GM18498 (cell line): Measurements from ENCODE around the gene KBTBD12.
"Not testable (repeated sequence)": the region's sequence is repeated elsewhere in the genome, so short reads cannot be mapped to it uniquely, and the experiment has no call there.

Experiments used
- ATAC-seq: cut with Tn5 transposase; IDR thresholded peaks from one replicate; pipeline ENCODE4 v1.9.1; 2021; ENCODE audit warnings: mild to moderate bottlenecking, moderate library complexity; ENCODE audit not compliant: unreplicated experiment

KBTBD12 gene

DNA sequence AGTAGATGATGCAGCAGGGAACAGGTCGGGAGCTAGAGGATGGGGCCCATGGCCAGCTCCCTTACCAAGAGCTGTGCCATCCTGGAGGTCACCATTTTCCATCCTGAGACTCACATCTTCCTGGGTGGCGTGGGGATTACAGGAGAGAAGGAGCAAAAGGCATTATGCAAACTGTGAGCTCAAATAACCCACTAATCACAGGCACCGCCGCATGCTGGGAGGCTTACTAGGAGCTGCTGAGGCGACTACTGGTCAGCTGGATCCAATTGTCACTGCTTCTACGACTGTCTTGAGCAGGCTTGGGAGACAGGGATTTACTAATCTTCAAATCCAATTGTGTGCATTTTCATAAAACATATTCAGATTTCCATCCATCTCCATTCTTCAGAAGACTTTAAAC lies 12.5 kb upstream of the KBTBD12 start:
- no peak for ATAC-seq

DNA sequence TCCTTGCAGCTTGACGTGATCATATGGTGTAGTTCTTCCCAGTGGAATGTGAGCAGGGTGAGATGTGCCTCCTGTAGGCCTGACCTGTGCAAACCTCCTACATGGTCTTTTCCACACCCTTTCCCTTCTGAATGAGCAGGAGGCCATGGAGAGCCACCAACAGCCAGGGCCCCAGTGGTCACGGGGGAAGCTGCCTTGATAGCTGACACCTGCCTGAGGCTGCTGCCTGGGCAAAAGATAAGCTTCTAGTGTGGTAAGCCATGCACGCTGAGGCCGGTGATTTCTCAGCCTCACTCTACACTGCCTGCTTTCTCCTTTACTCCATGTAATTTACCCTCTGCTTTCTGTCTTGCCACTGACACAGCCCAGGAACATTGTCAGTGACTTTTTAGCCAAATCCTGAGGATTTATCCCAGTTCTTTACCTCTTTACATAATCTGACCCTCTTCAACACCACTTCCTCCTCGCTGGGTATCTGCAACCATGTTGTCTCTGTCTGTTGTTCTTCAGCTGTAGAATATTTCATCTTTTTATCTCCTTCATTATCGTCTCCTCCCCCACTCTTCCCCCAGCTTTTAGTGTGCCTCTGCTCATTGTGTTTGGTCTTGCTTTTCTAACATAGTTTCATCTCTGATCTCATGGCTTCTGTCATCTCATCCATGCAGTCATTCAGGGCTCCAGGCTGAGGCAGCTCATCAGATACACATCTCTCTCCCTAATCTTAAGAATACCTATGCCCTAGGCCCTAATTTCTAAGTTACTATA lies 11.2 kb upstream of the KBTBD12 start:
- ATAC-seq = no peak

DNA sequence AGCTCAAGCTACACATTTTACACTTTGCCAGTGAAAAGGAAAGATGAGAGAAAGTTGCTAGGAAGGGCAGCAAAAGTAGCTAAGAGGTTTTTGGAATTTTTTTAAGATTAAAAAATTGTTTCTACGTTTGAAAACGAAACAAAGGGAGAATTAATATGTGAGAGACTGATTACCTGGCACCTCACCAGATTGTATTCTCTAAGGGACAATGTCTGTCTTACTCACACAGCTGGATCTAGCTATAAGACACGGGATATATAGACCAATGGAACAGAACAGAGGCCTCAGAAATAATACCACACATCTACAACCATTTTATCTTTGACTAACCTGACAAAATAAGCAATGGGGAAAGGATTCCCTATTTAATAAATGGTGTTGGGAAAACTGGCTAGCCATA lies 9.5 kb upstream of the KBTBD12 start:
- ATAC-seq = no peak

DNA sequence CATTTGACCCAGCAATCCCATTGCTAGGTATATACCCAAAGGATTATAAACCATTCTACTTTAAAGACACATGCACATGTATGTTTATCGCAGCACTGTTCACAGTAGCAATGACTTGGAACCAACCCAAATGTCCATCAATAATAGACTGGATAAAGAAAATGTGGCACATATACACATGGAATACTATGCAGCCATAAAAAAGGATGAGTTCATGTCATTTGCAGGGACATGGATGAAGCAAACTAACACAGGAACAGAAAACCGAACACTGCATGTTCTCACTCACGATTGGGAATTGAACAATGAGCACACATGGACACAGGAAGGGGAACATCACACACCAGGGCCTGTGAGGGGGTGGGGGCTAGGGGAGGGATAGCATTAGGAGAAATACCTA lies 8.4 kb upstream of the KBTBD12 start:
- ATAC-seq = not testable (repeated sequence)

DNA sequence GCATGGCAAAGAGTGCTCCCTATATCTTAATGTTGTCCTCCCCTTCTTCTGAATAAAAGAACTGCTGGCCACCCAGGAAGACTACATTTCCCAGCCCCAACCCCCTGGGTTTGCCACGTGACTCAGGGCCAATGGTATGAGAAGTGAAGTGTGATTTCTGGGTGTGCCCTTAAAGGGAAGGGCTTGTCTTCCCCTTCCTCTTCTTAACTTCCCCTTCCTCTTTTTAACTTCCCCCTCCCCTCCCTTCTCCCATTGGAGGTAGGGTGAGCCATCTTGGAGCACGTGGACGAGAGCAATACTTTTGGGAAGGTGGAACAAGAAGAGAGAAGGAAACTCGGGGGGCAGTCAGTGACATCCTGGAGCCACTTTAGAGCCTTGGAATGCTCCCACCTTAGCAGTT lies 6.8 kb upstream of the KBTBD12 start:
- ATAC-seq = no peak

DNA sequence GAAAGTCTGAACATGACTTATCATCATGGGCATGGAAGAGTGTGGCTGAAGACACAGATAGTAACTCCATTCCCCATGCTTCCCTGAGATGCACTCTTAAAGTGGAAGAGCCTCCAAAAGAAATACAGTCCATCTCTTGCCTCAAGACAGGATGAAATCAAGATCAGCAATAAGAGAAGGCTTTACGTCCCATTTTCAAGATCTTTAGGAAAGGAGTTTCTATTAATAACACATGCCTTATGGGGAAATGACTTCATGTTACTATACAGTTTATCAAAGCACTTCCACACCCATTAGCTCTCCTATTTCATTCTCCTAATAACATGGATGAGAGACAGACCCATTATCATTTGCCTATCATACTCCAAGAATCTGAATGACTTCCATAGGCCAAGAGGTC lies 6.1 kb upstream of the KBTBD12 start:
- no peak for ATAC-seq

DNA sequence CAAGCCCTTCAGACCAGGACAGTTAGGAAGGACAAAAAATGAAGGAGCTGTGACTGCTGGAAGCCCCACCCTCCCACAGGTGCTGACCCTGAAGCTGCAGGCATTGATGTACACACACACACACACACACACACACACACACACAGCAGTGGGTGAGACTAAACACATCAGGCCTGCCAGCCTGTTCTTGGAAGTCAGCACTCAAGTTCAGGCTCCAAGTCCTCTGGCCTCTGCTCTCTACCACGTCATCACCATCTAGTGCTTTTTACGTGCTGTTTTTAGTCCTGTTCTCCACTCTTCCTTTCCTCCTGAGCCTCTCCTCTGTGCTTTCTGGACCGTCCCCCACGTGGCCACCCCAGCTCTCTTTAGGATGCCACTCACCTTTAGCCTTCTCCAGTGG lies 5.4 kb upstream of the KBTBD12 start:
- no peak for ATAC-seq

DNA sequence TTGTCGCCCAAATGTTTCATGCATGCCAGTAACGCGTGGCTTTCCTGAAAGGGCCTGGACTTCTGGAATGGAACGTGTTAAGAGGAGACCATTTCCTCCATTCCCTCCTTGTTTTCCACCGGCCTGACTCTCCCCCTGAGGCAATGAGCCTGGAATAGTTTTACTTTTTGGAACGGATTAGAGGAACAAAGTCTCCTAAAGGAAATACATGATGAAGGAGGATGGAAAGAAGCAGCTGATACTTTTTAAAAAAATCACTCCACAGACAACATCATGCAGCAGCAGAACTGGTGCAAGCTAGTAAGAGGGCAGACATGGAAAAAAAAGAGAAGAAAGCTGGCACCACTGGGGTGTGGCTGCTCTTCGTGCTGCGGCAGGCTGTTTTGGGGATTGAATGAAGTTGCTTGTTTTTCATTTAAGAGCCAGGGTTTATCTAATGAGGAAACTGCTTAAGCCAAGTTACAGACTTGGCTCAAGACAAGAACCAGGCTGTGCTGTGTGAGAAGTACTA lies 3.6 kb upstream of the KBTBD12 start:
- no peak for ATAC-seq

DNA sequence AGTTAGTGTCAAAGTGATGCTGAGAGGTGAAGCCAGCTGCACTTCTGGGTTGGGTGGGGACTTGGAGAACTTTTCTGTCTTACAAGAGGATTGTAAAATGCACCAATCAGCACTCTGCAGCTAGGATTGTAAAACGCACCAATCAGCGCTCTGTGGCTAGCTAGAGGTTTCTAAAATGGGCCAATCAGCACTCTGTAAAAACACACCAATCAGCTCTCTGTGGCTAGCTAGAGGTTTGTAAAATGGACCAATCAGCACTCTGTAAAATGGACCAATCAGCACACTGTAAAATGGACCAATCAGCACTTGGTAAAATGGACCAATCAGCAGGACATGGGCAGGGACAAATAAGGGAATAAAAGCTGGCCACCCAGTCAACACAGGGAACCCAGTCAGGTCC lies 1.2 kb upstream of the KBTBD12 start:
- ATAC-seq = not testable (repeated sequence)

DNA sequence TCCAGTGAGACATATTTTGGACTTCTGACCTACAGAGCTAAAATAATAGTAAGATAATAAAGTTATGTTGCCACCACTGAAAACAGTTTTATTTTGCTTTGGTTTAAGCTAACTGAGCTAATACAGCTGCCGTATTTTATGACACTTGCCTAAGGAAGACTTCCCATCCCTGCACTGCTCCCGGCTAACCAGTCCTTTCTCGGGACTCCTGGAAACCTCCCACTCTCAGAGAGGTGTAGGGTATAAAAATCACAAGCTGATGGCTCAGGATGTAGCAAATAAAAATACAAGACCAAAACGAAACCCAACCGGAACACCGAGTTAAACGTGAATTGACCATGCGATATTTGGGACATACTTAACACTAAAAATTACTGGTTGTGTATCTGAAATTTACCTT lies 448 bp upstream of the KBTBD12 start:
- no peak for ATAC-seq

DNA sequence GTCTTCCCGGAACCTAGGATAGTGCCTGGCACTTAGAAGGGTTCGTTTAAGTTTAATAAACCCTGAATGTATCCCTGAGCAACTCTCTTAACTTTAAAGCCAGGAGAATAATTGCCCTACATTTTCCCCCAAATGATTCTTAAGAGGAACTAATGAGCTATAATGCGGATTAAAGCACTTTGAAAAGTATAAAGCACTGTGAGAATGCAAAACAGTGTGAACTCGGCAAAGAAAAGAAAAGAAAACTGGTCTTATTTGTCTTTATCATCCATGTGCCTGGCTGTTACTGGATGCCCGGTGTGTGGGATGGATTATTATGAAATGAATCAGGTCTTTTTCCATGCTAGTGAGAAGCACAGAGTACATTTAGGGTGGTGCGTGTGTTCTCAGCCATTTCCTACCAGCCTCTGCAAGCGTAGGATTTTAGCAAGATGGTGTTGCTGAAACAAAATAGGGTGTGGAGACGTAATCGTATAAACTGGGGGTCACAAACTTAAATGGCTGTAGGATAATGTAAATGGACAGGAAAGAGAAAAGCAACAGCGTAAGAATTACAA lies 983 bp downstream of the KBTBD12 start:
- no peak for ATAC-seq

DNA sequence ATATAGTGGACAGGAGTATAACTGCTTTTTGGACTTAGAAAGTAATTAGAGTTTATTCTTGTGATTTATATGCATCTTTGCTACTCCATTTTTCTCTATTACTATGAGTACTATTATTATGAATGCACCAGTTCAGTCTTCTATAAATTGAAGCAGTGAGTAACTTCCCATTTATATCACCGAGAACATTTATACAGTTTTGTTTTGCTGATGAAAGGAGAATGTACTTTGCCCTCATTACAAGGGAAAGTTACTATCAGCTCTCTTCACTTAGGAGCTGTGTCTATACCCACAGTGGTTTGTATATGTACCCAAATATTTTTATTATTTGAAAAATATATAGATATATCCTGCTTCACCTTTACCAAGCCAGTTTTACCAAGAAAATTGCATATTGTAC lies 5.7 kb downstream of the KBTBD12 start:
- ATAC-seq = no peak

DNA sequence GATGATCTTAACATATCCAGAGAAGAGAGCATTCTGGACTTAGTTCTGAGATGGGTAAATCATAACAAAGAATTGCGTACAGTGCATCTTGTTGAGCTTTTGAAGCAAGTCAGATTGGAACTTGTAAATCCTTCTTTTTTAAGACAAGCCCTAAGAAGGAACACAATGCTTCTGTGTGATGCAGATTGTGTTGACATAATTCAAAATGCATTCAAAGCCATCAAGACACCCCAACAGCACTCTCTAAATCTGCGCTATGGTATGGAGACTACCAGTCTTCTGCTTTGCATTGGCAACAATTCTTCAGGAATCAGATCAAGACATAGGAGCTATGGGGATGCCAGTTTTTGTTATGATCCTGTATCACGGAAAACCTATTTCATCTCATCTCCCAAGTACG lies 8.6 kb downstream of the KBTBD12 start:
- no peak for ATAC-seq

DNA sequence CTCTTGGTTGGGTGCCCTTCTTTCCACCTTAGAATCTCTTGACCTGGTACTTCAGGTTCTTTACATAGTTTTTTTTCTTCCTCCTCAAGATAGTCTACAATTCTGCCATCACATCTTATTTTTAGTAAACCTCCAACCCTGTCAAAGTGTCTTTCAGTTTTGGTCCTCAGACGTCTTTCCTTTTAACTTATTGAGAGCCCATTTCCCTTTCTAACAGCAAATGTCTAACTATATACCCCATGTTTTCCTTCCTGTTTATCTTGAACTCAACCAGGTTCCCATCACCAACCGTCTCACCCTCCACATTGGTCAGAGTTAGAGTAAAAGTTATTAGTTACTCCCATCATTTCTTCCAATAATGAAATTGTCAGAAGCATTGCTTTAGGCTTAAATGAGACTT lies 10.4 kb downstream of the KBTBD12 start:
- no peak for ATAC-seq

DNA sequence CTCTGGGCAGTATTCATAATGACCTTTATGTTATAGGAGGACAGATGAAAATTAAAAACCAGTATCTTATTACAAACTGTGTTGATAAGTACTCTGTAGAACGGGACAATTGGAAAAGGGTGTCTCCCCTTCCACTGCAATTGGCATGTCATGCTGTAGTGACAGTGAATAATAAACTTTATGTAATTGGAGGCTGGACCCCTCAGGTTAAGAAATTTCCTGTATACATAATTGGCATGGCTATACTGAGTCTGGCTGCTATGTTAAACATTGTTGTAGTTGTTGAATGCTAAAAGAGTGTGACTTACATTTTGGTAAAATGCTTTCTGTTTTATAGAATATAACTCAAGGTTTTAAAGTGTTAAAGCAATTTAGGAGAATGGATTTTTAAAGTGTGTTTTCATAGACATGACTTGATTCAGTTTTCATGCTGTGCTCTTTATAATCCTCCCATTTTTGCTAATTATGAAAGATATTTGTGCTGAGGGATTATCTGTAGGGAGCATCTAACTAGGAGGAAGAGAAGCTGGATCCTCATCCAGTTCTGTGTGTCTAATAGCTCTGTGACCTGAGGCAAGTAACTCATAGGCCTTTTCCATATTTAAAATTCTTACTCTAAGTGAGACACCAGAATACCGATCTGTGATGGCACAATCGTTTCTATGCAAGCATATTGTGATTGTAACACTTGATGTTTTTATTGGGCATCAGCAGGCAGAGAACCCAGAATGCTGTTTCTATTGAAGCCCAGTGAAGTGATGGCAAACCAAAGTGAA lies 13.0 kb downstream of the KBTBD12 start:
- ATAC-seq = no peak

DNA sequence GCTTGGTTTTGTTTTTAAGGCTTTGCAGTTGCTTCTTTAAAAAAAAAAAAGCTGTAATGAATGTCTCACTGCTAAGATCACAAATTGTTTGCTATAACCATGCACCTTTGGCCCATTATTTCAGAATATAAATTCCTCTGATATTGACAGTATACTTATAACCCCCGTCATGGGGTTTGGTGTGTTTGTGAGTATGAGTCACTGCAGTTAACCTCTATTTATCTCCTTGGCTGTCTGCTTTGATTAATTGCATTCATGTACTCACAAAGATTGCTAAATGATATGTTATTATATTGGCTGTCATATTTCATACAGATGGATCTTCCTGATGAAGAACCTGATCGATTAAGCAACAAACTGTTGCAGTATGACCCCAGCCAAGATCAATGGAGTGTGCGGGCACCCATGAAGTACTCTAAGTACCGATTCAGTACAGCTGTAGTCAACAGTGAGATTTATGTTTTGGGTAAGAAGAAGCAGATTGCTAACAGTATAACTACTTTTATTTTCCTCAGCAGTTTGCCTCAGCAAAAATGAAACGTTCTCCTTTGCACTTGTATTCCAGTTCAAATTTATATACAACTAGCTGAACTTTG lies 14.9 kb downstream of the KBTBD12 start:
- no peak for ATAC-seq

DNA sequence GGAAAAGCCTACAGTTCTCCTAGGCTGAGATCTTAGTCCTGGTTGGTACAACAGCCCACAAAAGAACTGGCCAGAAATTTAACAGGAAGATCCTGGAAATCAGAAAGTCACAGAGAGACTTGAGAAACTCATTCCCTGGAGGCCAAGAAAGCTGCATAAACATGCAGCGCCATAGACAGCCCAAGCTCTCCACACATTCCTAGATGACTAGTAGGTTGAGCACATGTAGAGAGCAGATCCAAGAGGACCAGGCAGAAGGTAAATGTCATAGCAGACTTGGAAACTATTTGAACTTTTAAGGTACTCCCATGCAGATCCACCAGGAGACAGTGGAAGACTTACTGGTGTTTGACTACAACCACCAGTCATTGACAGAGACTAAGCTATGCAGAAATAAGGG lies 18.4 kb downstream of the KBTBD12 start:
- ATAC-seq = no peak

DNA sequence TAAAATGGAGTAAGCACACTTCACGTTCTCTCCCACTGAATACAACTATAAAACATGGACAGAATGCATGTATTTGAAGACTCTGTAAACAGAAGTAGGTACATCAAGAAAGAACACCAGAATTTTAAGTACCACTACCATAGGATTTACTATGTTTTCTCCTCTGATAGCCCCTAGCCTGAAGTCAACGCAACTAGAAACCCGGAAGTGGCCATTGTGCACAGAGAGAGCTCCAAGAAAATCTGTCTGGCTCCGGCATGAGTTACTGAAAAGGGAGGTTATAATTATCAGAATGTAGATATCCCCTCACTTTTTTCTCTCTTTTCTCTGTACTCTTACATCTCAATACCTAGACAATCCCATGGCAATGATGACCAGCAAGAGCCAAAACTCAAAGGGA lies 23.8 kb downstream of the KBTBD12 start:
- ATAC-seq = no peak

DNA sequence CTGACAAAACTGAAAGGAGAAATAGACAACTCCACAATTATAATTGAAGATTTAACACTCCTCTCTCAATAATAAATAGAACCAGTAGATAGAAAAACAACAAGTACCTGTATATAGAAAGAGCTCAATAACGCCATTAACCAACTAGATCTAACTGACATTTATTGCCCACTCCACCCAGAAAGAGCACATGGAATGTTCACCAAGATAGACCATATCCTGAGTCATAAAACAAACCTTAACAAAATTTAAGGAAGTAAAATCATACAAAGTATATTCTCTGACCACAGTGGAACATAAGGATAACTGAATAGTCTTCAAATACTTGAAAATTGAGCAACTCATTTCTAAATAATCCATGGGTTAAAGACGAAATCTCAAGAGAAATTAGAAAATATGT lies 25.1 kb downstream of the KBTBD12 start:
- no peak for ATAC-seq

DNA sequence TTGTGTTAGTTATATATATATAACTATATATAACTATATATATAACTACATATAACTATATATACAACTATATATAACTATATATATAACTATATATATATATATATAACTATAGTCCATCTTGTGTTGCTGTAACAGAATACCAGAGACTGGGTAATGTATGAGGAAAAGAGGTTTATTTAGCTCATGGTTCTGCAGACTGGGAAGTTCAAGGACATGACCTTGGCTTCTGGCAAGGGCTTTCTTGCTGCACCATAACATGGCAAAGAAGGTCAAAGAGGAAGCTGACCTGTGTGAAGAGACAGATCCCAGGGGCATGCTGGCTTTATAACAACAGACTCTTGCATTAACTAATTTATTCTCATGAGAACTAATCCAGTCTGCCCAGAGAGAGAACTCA lies 27.6 kb downstream of the KBTBD12 start:
- ATAC-seq = no peak

DNA sequence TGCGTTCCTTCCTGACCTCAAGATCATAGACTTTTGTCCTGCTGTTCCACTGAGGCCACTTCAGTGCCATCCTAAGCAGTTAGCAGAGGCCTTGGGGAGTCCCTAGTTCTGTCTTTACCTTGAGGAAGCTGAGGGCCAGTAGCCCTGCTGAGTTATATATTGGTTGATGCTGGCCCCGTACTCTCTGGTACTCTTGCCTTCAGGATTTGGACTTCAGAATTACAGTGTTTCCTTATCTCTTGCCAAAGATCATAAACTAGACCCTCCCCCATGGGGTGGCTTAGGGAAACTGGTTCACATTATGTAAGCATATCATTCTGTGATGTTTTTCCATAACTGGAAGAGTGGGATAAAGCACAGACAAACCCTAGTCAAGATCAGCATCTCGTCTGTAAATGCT lies 33.2 kb downstream of the KBTBD12 start:
- no peak for ATAC-seq
